ENCODE measurements around the gene ZC3HAV1.

ZC3HAV1 gene

GRCh38 chr7:139118234-139118804 lies 8.8 kb upstream of the ZC3HAV1 start:
- Histone ChIP-seq H3K27ac (ENCODE audit: low read length) (no peak overlapping the region), H3K4me1 (ENCODE audit: insufficient read depth, low read length) (no peaks in the 10 kb centered on the region), H3K4me3 (ENCODE audit: low read depth in 1 of 2, low read length in 2 of 2) (no peak overlapping the region), H3K36me3 (ENCODE audit: insufficient read depth, low read length) (no peaks in the 10 kb centered on the region), H4K20me1 (ENCODE audit: insufficient read depth, low read length) (no peaks in the 10 kb centered on the region), H3K9ac (ENCODE audit: low read depth, low read length) (no peak overlapping the region), H3K79me2 (ENCODE audit: insufficient read depth, low read length) (no peaks in the 10 kb centered on the region), H3K27me3 (ENCODE audit: insufficient read depth, low read length, poor library complexity) (no peaks in the 10 kb centered on the region), H3K4me2 (ENCODE audit: insufficient read depth, low read length) (no peak overlapping the region), H3K9me3 (ENCODE audit: insufficient read depth, low read length, severe bottlenecking) (no peaks in the 10 kb centered on the region), H2AFZ (ENCODE audit: low read depth, low read length) (no peak overlapping the region)
- no peak for TF ChIP-seq CTCF (IDR thresholded peaks at IDR 0.05; ENCODE audit: borderline replicate concordance, extremely low read depth, low read length, poor library complexity, severe bottlenecking)
- TF ChIP-seq EZH2 (IDR thresholded peaks at IDR 0.05; ENCODE audit: borderline replicate concordance, low read depth, low read length, severe bottlenecking): no peak
- DNase-seq (no peak), ATAC-seq (ENCODE audit: insufficient read depth, low read depth) (no peak)

DNA sequence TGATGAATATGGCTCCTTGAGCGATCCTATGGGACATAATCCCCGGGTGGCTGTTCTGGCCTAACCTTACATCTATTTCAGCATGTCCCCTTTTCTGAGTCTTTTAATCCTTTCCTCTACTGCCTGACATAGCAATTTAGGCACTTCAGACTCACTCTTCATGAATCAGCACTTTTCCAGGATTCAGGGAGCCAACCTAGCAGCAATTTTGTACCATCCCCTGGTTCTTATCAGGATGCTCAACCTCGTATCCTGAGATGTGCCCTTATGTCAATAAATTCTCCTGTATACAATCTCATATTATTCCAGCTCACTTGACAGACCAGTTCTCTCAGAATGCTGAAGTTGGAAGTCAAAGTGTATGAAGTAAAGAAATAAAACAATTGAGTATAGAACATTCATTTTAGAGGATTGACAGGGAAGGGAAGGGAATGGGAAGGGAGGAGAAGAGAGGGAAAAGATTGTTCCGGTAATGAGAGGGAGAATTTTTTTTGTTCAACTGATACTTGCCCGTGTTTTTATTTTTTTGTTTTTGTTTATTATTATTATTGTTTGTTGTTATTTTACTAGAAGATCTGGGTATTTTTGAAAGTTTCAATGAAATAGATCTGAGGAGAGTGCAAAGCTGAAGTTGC lies 8.2 kb upstream of the ZC3HAV1 start:
- Histone ChIP-seq H3K4me3 (ENCODE audit: low read depth in 1 of 2, low read length in 2 of 2) (no peak overlapping the region), H3K36me3 (ENCODE audit: insufficient read depth, low read length) (no peaks in the 10 kb centered on the region), H2AFZ (ENCODE audit: low read depth, low read length) (no peak overlapping the region), H3K4me1 (ENCODE audit: insufficient read depth, low read length) (peaks cover 2% of the 10 kb centered on the region), H3K27ac (ENCODE audit: low read length) (no peak overlapping the region), H4K20me1 (ENCODE audit: insufficient read depth, low read length) (no peaks in the 10 kb centered on the region), H3K9me3 (ENCODE audit: insufficient read depth, low read length, severe bottlenecking) (no peaks in the 10 kb centered on the region), H3K27me3 (ENCODE audit: insufficient read depth, low read length, poor library complexity) (no peaks in the 10 kb centered on the region), H3K4me2 (ENCODE audit: insufficient read depth, low read length) (no peak overlapping the region), H3K79me2 (ENCODE audit: insufficient read depth, low read length) (no peaks in the 10 kb centered on the region), H3K9ac (ENCODE audit: low read depth, low read length) (no peak overlapping the region)
- TF ChIP-seq EZH2 (IDR thresholded peaks at IDR 0.05; ENCODE audit: borderline replicate concordance, low read depth, low read length, severe bottlenecking) (no peak), CTCF (IDR thresholded peaks at IDR 0.05; ENCODE audit: borderline replicate concordance, extremely low read depth, low read length, poor library complexity, severe bottlenecking) (no peak)
- DNase-seq: no peak
- ATAC-seq (ENCODE audit: insufficient read depth, low read depth): no peak

DNA sequence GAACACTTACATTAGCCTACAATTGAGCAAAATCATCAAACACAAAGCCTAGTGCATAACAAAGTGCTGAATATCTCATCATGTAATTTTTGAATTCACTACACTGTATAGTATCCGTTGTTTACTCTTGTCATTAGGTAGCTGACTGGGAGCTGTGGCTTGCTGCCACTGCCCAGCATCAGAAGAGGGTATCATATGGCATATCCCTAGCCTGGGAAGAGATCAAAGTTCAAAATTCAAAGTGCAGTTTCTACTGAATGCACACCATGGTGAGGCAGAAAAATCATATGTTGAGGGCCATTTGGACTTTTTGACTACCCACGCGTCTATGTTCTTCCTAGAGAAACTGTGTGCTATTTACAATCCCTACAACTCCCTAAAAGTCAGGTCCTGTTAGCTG lies 7.5 kb upstream of the ZC3HAV1 start:
- DNase-seq (no peak), ATAC-seq (ENCODE audit: insufficient read depth, low read depth) (no peak)
- no peak overlapping the region for H3K4me3 ChIP-seq (ENCODE audit: low read depth in 1 of 2, low read length in 2 of 2)
- H3K9me3 ChIP-seq (ENCODE audit: insufficient read depth, low read length, severe bottlenecking): no peaks in the 10 kb centered on the region
- no peaks in the 10 kb centered on the region for H3K36me3 ChIP-seq (ENCODE audit: insufficient read depth, low read length)
- TF ChIP-seq CTCF (IDR thresholded peaks at IDR 0.05; ENCODE audit: borderline replicate concordance, extremely low read depth, low read length, poor library complexity, severe bottlenecking) (no peak), EZH2 (IDR thresholded peaks at IDR 0.05; ENCODE audit: borderline replicate concordance, low read depth, low read length, severe bottlenecking) (no peak)
- H3K4me1 ChIP-seq (ENCODE audit: insufficient read depth, low read length): peaks cover 9% of the 10 kb centered on the region
- H3K27me3 ChIP-seq (ENCODE audit: insufficient read depth, low read length, poor library complexity): no peaks in the 10 kb centered on the region
- no peak overlapping the region for H3K27ac ChIP-seq (ENCODE audit: low read length)
- H4K20me1 ChIP-seq (ENCODE audit: insufficient read depth, low read length): no peaks in the 10 kb centered on the region
- H2AFZ ChIP-seq (ENCODE audit: low read depth, low read length): no peak overlapping the region
- no peak overlapping the region for H3K9ac ChIP-seq (ENCODE audit: low read depth, low read length)
- H3K4me2 ChIP-seq (ENCODE audit: insufficient read depth, low read length): no peak overlapping the region
- no peaks in the 10 kb centered on the region for H3K79me2 ChIP-seq (ENCODE audit: insufficient read depth, low read length)
